GM21737 (cell line): ENCODE results near the gene APEH.

ENCODE experiments used
- ATAC-seq: cut with Tn5 transposase; IDR thresholded peaks from one replicate; pipeline ENCODE4 v1.9.1; 2021; ENCODE audit warnings: mild to moderate bottlenecking, moderate library complexity; ENCODE audit not compliant: unreplicated experiment

The APEH gene

GRCh38 chr3:49723628-49724551, 49.7 kb downstream of the APEH start, which contains the start of gene GMPPB:
Gene GMPPB, minus strand, starts transcription at chr3:49723951. Its CDS starts 225 bp downstream, at chr3:49723726.
- peak; percentile 76 for ATAC-seq

- ATAC-seq, result no peak
These were observed 50.4 kb downstream of the APEH start for GRCh38 chr3:49724586-49724985.

- ATAC-seq, result no peak
These were observed 51.9 kb downstream of the APEH start for GRCh38 chr3:49725906-49726681.

GRCh38 chr3:49727154-49727923, 53.2 kb downstream of the APEH start:
- ATAC-seq, result no peak

- ATAC-seq, result no peak
These were observed 53.8 kb downstream of the APEH start for GRCh38 chr3:49727924-49728361.

- no peak for ATAC-seq
These were observed 55.9 kb downstream of the APEH start for GRCh38 chr3:49729966-49730609.

GRCh38 chr3:49732597-49732996, 58.4 kb downstream of the APEH start:
- no peak for ATAC-seq

- ATAC-seq, result no peak
These were observed 59.4 kb downstream of the APEH start for GRCh38 chr3:49733551-49733950.
